ENCODE data around the gene METTL1.

DNA sequence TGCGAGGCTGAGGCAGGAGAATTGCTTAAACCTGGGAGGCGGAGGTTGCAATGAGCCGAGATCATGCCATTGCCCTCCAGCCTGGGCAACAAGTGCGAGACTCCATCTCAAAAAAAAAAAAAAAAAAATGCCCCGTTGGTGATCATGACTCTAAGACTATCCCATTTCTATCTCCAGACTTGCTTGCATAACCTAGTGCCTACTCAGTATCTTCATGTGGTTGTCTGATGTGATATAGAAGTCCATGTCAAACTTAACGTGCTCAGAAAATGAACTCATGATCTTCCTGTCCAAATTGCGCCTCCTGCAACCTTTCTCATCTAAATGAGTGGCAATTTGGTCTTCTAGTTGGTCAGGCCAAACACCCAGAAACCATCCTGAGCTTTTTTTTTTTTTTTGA lies 6.0 kb upstream of the METTL1 start:
- TF ChIP-seq, protein P1, sequence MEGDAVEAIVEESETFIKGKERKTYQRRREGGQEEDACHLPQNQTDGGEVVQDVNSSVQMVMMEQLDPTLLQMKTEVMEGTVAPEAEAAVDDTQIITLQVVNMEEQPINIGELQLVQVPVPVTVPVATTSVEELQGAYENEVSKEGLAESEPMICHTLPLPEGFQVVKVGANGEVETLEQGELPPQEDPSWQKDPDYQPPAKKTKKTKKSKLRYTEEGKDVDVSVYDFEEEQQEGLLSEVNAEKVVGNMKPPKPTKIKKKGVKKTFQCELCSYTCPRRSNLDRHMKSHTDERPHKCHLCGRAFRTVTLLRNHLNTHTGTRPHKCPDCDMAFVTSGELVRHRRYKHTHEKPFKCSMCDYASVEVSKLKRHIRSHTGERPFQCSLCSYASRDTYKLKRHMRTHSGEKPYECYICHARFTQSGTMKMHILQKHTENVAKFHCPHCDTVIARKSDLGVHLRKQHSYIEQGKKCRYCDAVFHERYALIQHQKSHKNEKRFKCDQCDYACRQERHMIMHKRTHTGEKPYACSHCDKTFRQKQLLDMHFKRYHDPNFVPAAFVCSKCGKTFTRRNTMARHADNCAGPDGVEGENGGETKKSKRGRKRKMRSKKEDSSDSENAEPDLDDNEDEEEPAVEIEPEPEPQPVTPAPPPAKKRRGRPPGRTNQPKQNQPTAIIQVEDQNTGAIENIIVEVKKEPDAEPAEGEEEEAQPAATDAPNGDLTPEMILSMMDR (IDR thresholded peaks at IDR 0.05), result no peak
- no peak for TF ChIP-seq ZFX (IDR thresholded peaks at IDR 0.05; ENCODE audit: borderline replicate concordance)
